OCI-LY3 (cell line): ENCODE results near the gene USP7.

ENCODE experiments used
- CTCF ChIP-seq: fragments of 200-600, 300-600 bp; sonication (generic); IDR thresholded peaks from 2 replicates; pipeline ENCODE4 v1.5.1; 2014; ENCODE audit warnings: antibody characterized with exemption, low read length, low read depth
- EZH2phosphoT487 ChIP-seq: fragments of 200-600 bp; shearing (Covaris generic); IDR thresholded peaks from 2 replicates; pipeline ENCODE4 v1.6.1; 2018; ENCODE audit warnings: antibody characterized with exemption, mixed run types, low read depth

DNA sequence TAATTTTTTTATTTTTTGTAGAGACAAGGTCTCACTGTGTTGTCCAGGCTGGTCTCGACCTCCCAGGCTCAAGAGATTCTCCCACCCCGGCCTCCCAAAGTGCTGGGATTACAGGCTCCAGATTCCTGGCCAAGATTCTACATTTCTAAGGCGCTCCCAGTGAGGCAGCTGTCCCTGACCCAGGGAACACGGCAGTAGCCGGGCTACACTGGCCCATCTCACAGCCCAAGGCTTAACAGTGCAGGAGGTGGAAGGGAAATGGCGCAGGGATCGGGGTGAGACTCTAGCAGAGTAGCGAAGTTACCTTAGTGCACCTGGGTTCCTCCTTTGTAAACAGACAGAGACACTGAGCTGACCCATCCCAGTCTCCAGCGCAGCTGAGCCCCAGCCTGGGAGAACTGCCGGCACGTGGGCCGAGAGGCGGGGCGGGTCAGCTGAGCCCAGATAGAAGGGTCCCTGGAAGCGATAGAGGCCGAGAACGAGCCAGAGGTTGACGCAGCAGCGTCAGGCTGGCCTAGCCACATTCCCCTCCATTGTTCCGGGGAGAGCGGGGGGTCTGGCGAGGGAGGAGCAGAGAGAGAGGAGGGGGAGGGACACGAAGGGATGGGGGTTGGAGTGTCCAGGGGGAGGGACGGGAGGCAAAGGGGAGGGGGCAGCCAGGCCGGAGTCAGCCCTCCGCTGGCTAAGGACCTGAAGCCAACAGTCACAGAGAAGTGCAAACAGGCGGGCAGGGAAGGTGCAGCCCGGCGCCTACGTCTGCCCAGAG, 97.4 kb downstream of the USP7 start:
- TF ChIP-seq CTCF (no peak), EZH2phosphoT487 (no peak)
